SK-N-SH (cell line): ENCODE data around the gene KIDINS220. TPM values are rescaled to one million over a fixed set of nuclear protein-coding genes. Genes with fewer than 3 reads are reported as not detected.

Experiments used
- CTCF ChIA-PET: fragments of 300-600, 350-600 bp; formaldehyde crosslinking; extraction: SDS; loops from one replicate; lab custom pipeline; 2021; lab: Yijun Ruan, JAX
- POLR2A ChIA-PET: fragments of 350-600 bp; sonication (Branson Sonifier 250); formaldehyde crosslinking; extraction: SDS; loops from one replicate; lab custom pipeline; 2020; ENCODE audit warnings: antibody characterized with exemption, inconsistent platforms; lab: Yijun Ruan, JAX
- DNase-seq: peaks from one replicate; pipeline ENCODE4 v3.0.0; 2012
- H2AFZ ChIP-seq: fragments of 200-600 bp; sonication (generic); 2 replicates; pipeline ENCODE4 v1.8.1; 2016; ENCODE audit warnings: antibody characterized with exemption, mild to moderate bottlenecking, low read depth
- H3F3A ChIP-seq: fragments of 200-600 bp; sonication (generic); replicated peaks from 2 replicates; pipeline ENCODE3; 2016; ENCODE audit warnings: antibody characterized with exemption, mild to moderate bottlenecking; ENCODE audit not compliant: insufficient read depth
- H3K27ac ChIP-seq, 2 experiments: fragments of 200-500 bp in 1 of 2; fragments of 200-600 bp in 1 of 2; sonication (Bioruptor generic) in 1 of 2; sonication (generic), shearing (Covaris generic) in 1 of 2; 2 replicates each; pipeline versions ENCODE4 v1.5.1 to v1.6.1; 2014 to 2016; ENCODE audit warnings: low read depth in 2 of 2, inconsistent platforms in 1 of 2, low read length in 1 of 2, mild to moderate bottlenecking in 1 of 2, mixed read lengths in 1 of 2
- H3K27me3 ChIP-seq: fragments of 200-600 bp; sonication (generic), shearing (Covaris generic); 2 replicates; pipeline ENCODE4 v1.6.1; 2016; ENCODE audit warnings: mixed run types; ENCODE audit not compliant: insufficient read depth
- H3K36me3 ChIP-seq, 2 experiments: fragments of 200-500 bp in 1 of 2; fragments of 200-600 bp in 1 of 2; sonication (Bioruptor generic) in 1 of 2; sonication (generic) in 1 of 2; replicated peaks in 1 of 2; 2 replicates each; pipeline versions ENCODE3 to v1.5.1; 2014 to 2016; ENCODE audit warnings: low read length in 1 of 2, mild to moderate bottlenecking in 1 of 2; ENCODE audit not compliant: insufficient read depth in 2 of 2, control insufficient read depth in 1 of 2
- H3K4me1 ChIP-seq, 2 experiments: fragments of 200-500 bp in 1 of 2; fragments of 200-600 bp in 1 of 2; sonication (Bioruptor generic) in 1 of 2; sonication (generic), shearing (Covaris generic) in 1 of 2; 2 replicates each; pipeline versions ENCODE4 v1.5.1 to v1.6.1; 2014 to 2016; ENCODE audit warnings: low read depth in 1 of 2, low read length in 1 of 2, mixed run types in 1 of 2; ENCODE audit not compliant: insufficient read depth in 2 of 2, control insufficient read depth in 1 of 2
- H3K4me2 ChIP-seq: fragments of 200-600 bp; sonication (generic), shearing (Covaris generic); 2 replicates; pipeline ENCODE4 v1.6.1; 2017; ENCODE audit warnings: mixed run types
- H3K4me3 ChIP-seq, 2 experiments: fragments of 200-500 bp in 1 of 2; fragments of 200-600 bp in 1 of 2; sonication (Bioruptor generic) in 1 of 2; sonication (generic), shearing (Covaris generic) in 1 of 2; 2 replicates each; pipeline versions ENCODE4 v1.5.1 to v1.8.1; 2014 to 2016; ENCODE audit warnings: low read depth in 2 of 2, inconsistent platforms in 1 of 2, low read length in 1 of 2, mild to moderate bottlenecking in 1 of 2, mixed read lengths in 1 of 2, moderate library complexity in 1 of 2
- H3K79me2 ChIP-seq: fragments of 200-600 bp; sonication (generic); 2 replicates; pipeline ENCODE4 v1.8.1; 2017; ENCODE audit warnings: mild to moderate bottlenecking; ENCODE audit not compliant: insufficient read depth
- H3K9ac ChIP-seq: fragments of 200-600 bp; sonication (generic); 2 replicates; pipeline ENCODE4 v1.6.1; 2017; ENCODE audit warnings: mixed run types
- H3K9me2 ChIP-seq: fragments of 200-600 bp; sonication (generic); 2 replicates; pipeline ENCODE4 v1.6.1; 2017; ENCODE audit warnings: mixed run types
- H3K9me3 ChIP-seq: fragments of 200-600 bp; sonication (generic); 2 replicates; pipeline ENCODE4 v1.6.1; 2017; ENCODE audit warnings: mixed run types, mild to moderate bottlenecking, moderate library complexity
- H4K20me1 ChIP-seq: fragments of 200-600 bp; sonication (generic); 2 replicates; pipeline ENCODE4 v1.6.1; 2017; ENCODE audit warnings: mild to moderate bottlenecking, mixed run types; ENCODE audit not compliant: insufficient read depth
- CHD2 ChIP-seq: fragments of 150-350 bp; IDR thresholded peaks from 2 replicates; pipeline ENCODE4 v1.6.1; 2018; ENCODE audit warnings: low read length; ENCODE audit not compliant: partially characterized antibody
- ELF1 ChIP-seq: IDR thresholded peaks from 2 replicates; pipeline ENCODE4 v1.4.0; 2012
- EP300 ChIP-seq, 2 experiments: IDR thresholded peaks; 2 replicates each; pipeline versions ENCODE4 v1.4.0 to v1.6.1; 2012; ENCODE audit warnings: borderline replicate concordance in 1 of 2, low read depth in 1 of 2, low read length in 1 of 2
- FOSL2 ChIP-seq: IDR thresholded peaks from 2 replicates; pipeline ENCODE4 v1.4.0; 2012; ENCODE audit warnings: low read depth, mild to moderate bottlenecking, moderate library complexity, borderline replicate concordance
- GATA2 ChIP-seq: sonication (generic); formaldehyde crosslinking; IDR thresholded peaks from 2 replicates; pipeline ENCODE4 v1.5.0; 2020; ENCODE audit warnings: mild to moderate bottlenecking, missing genetic modification reagents
- IRF3 ChIP-seq: fragments of 150-350 bp; IDR thresholded peaks from 2 replicates; pipeline ENCODE4 v1.6.1; 2016; ENCODE audit warnings: mild to moderate bottlenecking, low read depth, low read length
- JUND ChIP-seq: IDR thresholded peaks from 2 replicates; pipeline ENCODE4 v1.4.0; 2012
- MXI1 ChIP-seq: IDR thresholded peaks from 2 replicates; pipeline ENCODE4 v1.6.1; 2012; ENCODE audit warnings: mild to moderate bottlenecking, low read depth, low read length, improper control_type of control experiment
- NRF1 ChIP-seq: IDR thresholded peaks from 2 replicates; pipeline ENCODE4 v1.6.1; 2012; ENCODE audit warnings: low read depth, mild to moderate bottlenecking, low read length
- POLR2AphosphoS5 ChIP-seq: IDR thresholded peaks from 2 replicates; pipeline ENCODE4 v1.6.1; 2012; ENCODE audit warnings: low read depth, low read length
- RCOR1 ChIP-seq: fragments of 150-350 bp; IDR thresholded peaks from 2 replicates; pipeline ENCODE4 v1.6.1; 2017; ENCODE audit warnings: antibody characterized with exemption, low read length
- REST ChIP-seq: IDR thresholded peaks from 2 replicates; pipeline ENCODE4 v1.6.1; 2012; ENCODE audit warnings: mild to moderate bottlenecking, low read depth, low read length, moderate library complexity
- RFX5 ChIP-seq: IDR thresholded peaks from 2 replicates; pipeline ENCODE4 v1.6.1; 2012; ENCODE audit warnings: mild to moderate bottlenecking, improper control_type of control experiment, low read length
- RXRA ChIP-seq: IDR thresholded peaks from 2 replicates; pipeline ENCODE4 v1.4.0; 2012; ENCODE audit warnings: low read depth, mild to moderate bottlenecking, borderline replicate concordance
- SIN3A ChIP-seq: IDR thresholded peaks from 2 replicates; pipeline ENCODE4 v1.6.1; 2012; ENCODE audit warnings: low read depth, mild to moderate bottlenecking, low read length, moderate library complexity, borderline replicate concordance
- ZBTB33 ChIP-seq: IDR thresholded peaks from 2 replicates; pipeline ENCODE4 v1.4.0; 2012; ENCODE audit warnings: low read depth, borderline replicate concordance
- WGBS: methylation state at CpG from one replicate; pipeline ENCODE4 v1.1.6; 2017; ENCODE audit warnings: low lambda C conversion rate; 5-methylcytosine and 5-hydroxymethylcytosine counted together
- polyA plus RNA-seq, 3 experiments: library from polyadenylated mRNA; depleted of rRNA; stranded (reverse); fragments of >200 nt; gene quantifications; 2 replicates each; pipeline ENCODE4 v1.2.3, GENCODE V29; 2012

The KIDINS220 gene
- polyA plus RNA-seq, 1 of the 3 experiments (the other 2 are of a cell fraction): 18.2 TPM

- DNase-seq: no peak
- WGBS: 95% methylated on average over 2 of the region's 2 CpGs
- no peak for TF ChIP-seq NRF1
- no peak for TF ChIP-seq POLR2AphosphoS5
- TF ChIP-seq GATA2 (CRISPR knock-in tag): no peak
- TF ChIP-seq SIN3A: no peak
- no peak for TF ChIP-seq ELF1
- TF ChIP-seq CHD2: no peak
- no peak for TF ChIP-seq ZBTB33
- TF ChIP-seq IRF3: no peak
- no peak for TF ChIP-seq EP300 (IDR thresholded peaks at IDR 0.05; ENCODE audit: borderline replicate concordance in 1 of 2, low read depth in 1 of 2, low read length in 1 of 2)
- no peak for TF ChIP-seq MXI1
- no peak for TF ChIP-seq JUND
- no peak for TF ChIP-seq FOSL2
- TF ChIP-seq REST: no peak
- no peak for TF ChIP-seq RXRA
- TF ChIP-seq RFX5: no peak
- no peak for TF ChIP-seq RCOR1
- TF ChIP-seq, all 33 proteins: peak for 0
- Histone ChIP-seq H3K36me3 (peaks cover 55 to 74% of the 10 kb centered on the region in 2 experiments), H3K27ac (no peak overlapping the region), H3K4me3 (no peak overlapping the region), H3K4me1 (peaks cover 0 to 3% of the 10 kb centered on the region in 2 experiments; a peak in 2 of 4 replicates), H3K79me2 (no peaks in the 10 kb centered on the region), H3K9me2 (no peaks in the 10 kb centered on the region), H3F3A (peaks cover 6% of the 10 kb centered on the region), H2AFZ (no peak overlapping the region), H3K9ac (no peak overlapping the region), H3K27me3 (no peaks in the 10 kb centered on the region), H3K4me2 (no peak overlapping the region), H3K9me3 (no peaks in the 10 kb centered on the region), H4K20me1 (no peaks in the 10 kb centered on the region)
- POLR2A ChIA-PET: no interaction called here
- CTCF ChIA-PET: interaction anchor here (0.6 kb wide), 1 partner anchor 552 kb away, joined by 3 read pairs; no protein-coding TSS in a partner anchor
Measured at GRCh38 chr2:8799004-8799403, 38.4 kb downstream of the KIDINS220 start.
